LNCaP clone FGC (cell line): ENCODE measurements around the gene ISM2.
"Not testable (repeated sequence)": the region's sequence is repeated elsewhere in the genome, so short reads cannot be mapped to it uniquely, and the experiment has no call there.

ENCODE experiments used
- DNase-seq: peaks from one replicate; pipeline ENCODE4 v3.0.0-alpha.2; 2011; ENCODE audit warnings: low read depth
- H3K4me3 ChIP-seq: 2 replicates; pipeline ENCODE4 v1.5.1; 2011; ENCODE audit warnings: mild to moderate bottlenecking, low read depth, low read length, control low read depth
- CTCF ChIP-seq: IDR thresholded peaks from 2 replicates; pipeline ENCODE4 v1.5.1; 2012; ENCODE audit warnings: mild to moderate bottlenecking; ENCODE audit not compliant: control insufficient read depth, insufficient read depth; ENCODE audit errors: extremely low read depth

Gene ISM2

GRCh38 chr14:77542421-77543239, 44.0 kb upstream of the ISM2 start:
- peak; percentile 31 for DNase-seq
- no peak for TF ChIP-seq CTCF
- H3K4me3 ChIP-seq, result no peak overlapping the region

- no peak for DNase-seq
- no peak for TF ChIP-seq CTCF
- H3K4me3 ChIP-seq, result no peak overlapping the region
Measured at GRCh38 chr14:77541905-77542304, 43.3 kb upstream of the ISM2 start.

- not testable (repeated sequence) for H3K4me3 ChIP-seq, DNase-seq
Measured at GRCh38 chr14:77536951-77537350, 38.3 kb upstream of the ISM2 start.

- TF ChIP-seq CTCF, result no peak
- no peak for DNase-seq
- no peak overlapping the region for H3K4me3 ChIP-seq
Measured at GRCh38 chr14:77531071-77531470, 32.5 kb upstream of the ISM2 start.

GRCh38 chr14:77529963-77530362, 31.3 kb upstream of the ISM2 start:
- TF ChIP-seq CTCF, result no peak
- no peak overlapping the region for H3K4me3 ChIP-seq
- no peak for DNase-seq

GRCh38 chr14:77529213-77529612, 30.6 kb upstream of the ISM2 start:
- TF ChIP-seq CTCF, result no peak
- H3K4me3 ChIP-seq, result no peak overlapping the region
- DNase-seq, result no peak

- not testable (repeated sequence) for H3K4me3 ChIP-seq, DNase-seq
Measured at GRCh38 chr14:77528701-77529100, 30.1 kb upstream of the ISM2 start.

- no peak overlapping the region for H3K4me3 ChIP-seq
- no peak for TF ChIP-seq CTCF
Measured at GRCh38 chr14:77526266-77526665, 27.6 kb upstream of the ISM2 start.

More at GRCh38 chr14:77526266-77526665, 27.6 kb upstream of the ISM2 start:
- DNase-seq, result no peak
